GM23248 (cell line): Measurements from ENCODE around the gene PLCL2.

Source experiments
- EZH2 ChIP-seq: fragments of 200-600 bp; sonication (generic); IDR thresholded peaks from 2 replicates; pipeline ENCODE4 v1.6.1; 2018; ENCODE audit warnings: antibody characterized with exemption, mild to moderate bottlenecking; ENCODE audit not compliant: insufficient read depth, poor library complexity, severe bottlenecking
- EZH2phosphoT487 ChIP-seq: fragments of 200-600 bp; sonication (generic); IDR thresholded peaks from 2 replicates; pipeline ENCODE4 v1.6.1; 2018; ENCODE audit warnings: antibody characterized with exemption, moderate library complexity, mild to moderate bottlenecking, low read depth; ENCODE audit not compliant: insufficient read depth

- TF ChIP-seq EZH2: no peak
- TF ChIP-seq EZH2phosphoT487: no peak
Measured at GRCh38 chr3:17078926-17079465, 194.2 kb downstream of the PLCL2 start.
